Natural killer cell (primary cell): ENCODE data around the gene AGTRAP. TPM values are rescaled to one million over a fixed set of nuclear protein-coding genes. Genes with fewer than 3 reads are reported as not detected.
A peak's percentile ranks its signal among the peaks of the same experiment; 100 is the strongest.

Experiments
- ATAC-seq, 3 donors: fragments of 150-1000 bp in 2 of 3; fragments of 200-7000 bp in 1 of 3; cut with Tn5 transposase; 1 replicate in 1 of 3; 2 replicates in 2 of 3; pipeline ENCODE4 v1.10.0; 2021; ENCODE audit warnings: mild to moderate bottlenecking in 2 of 3, moderate library complexity in 2 of 3
- DNase-seq, 2 donors: peaks; one replicate each; pipeline versions ENCODE4 v3.0.0 to v3.0.0-alpha.2; 2013 to 2021; ENCODE audit warnings: mixed read lengths in 1 of 2
- H3K27ac ChIP-seq: one replicate; pipeline ENCODE4 v1.5.1; 2013; ENCODE audit warnings: mild to moderate bottlenecking, low read length
- H3K27me3 ChIP-seq: one replicate; pipeline ENCODE4 v1.6.1; 2013; ENCODE audit warnings: low read length; ENCODE audit not compliant: control insufficient read depth, insufficient read depth
- H3K36me3 ChIP-seq: one replicate; pipeline ENCODE4 v1.6.1; 2013; ENCODE audit warnings: low read length; ENCODE audit not compliant: control insufficient read depth, insufficient read depth
- H3K4me1 ChIP-seq: one replicate; pipeline ENCODE4 v1.6.1; 2013; ENCODE audit warnings: low read length; ENCODE audit not compliant: control insufficient read depth, insufficient read depth
- H3K4me3 ChIP-seq: one replicate; pipeline ENCODE4 v1.5.1; 2013; ENCODE audit warnings: low read length
- H3K9me3 ChIP-seq: one replicate; pipeline ENCODE4 v1.6.1; 2013; ENCODE audit warnings: low read length; ENCODE audit not compliant: control insufficient read depth, insufficient read depth
- H3K27ac Mint-ChIP-seq, 2 donors: one replicate each; pipeline ENCODE4 v1.8.0; 2022; ENCODE audit warnings: mild to moderate bottlenecking in 2 of 2, mixed read lengths in 2 of 2, moderate library complexity in 1 of 2
- H3K27me3 Mint-ChIP-seq, 2 donors: one replicate each; pipeline ENCODE4 v1.8.0; 2022; ENCODE audit warnings: low read depth in 2 of 2, mixed read lengths in 2 of 2
- H3K36me3 Mint-ChIP-seq: one replicate; pipeline ENCODE4 v1.8.0; 2022; ENCODE audit warnings: mixed read lengths
- H3K4me1 Mint-ChIP-seq, 2 donors: one replicate each; pipeline ENCODE4 v1.8.0; 2022; ENCODE audit warnings: mixed read lengths in 2 of 2
- H3K4me3 Mint-ChIP-seq: one replicate; pipeline ENCODE4 v1.8.0; 2022; ENCODE audit warnings: mild to moderate bottlenecking, moderate library complexity, mixed read lengths
- H3K9me3 Mint-ChIP-seq, 2 donors: one replicate each; pipeline ENCODE4 v1.8.0; 2022; ENCODE audit warnings: mixed read lengths in 2 of 2
- CTCF ChIP-seq: fragments of 200-600 bp; IDR thresholded peaks from one replicate; pipeline ENCODE4 v1.8.0; 2022; ENCODE audit warnings: antibody characterized with exemption
- WGBS: methylation state at CpG from one replicate; pipeline ENCODE4 v1.1.7; 2013; ENCODE audit warnings: missing lambda C conversion rate; ENCODE audit not compliant: insufficient coverage; 5-methylcytosine and 5-hydroxymethylcytosine counted together
- intact Hi-C: fragments of 100-400 bp; cut with micrococcal nuclease; formaldehyde crosslinking; loops from one replicate; pipeline ENCODE4 v1.14.2; 2022
- total RNA-seq, 4 donors: library from RNA; stranded (reverse); fragments of 120-200 nt in 1 of 4; gene quantifications; one replicate each; pipeline versions ENCODE4 v1.2.3 to v1.2.4, GENCODE V29; 2013 to 2022

AGTRAP gene
- total RNA-seq, 3 donors from 2014 or later (not counting 1 experiment from before 2014, with no cell fraction given), result 94.6 to 122 (median 104) TPM

- H3K36me3 Mint-ChIP-seq, result no peaks in the 10 kb centered on the region
- peak overlapping the region; percentile 88 to 95 for H3K27ac Mint-ChIP-seq
- H3K4me3 Mint-ChIP-seq, result peak overlapping the region; percentile 91
- Histone ChIP-seq H3K27ac (peak overlapping the region; percentile 59), H3K4me3 (no peak overlapping the region), H3K9me3 (no peaks in the 10 kb centered on the region), H3K27me3 (no peaks in the 10 kb centered on the region), H3K36me3 (no peaks in the 10 kb centered on the region), H3K4me1 (peaks cover 62% of the 10 kb centered on the region)
- DNase-seq (no peak), ATAC-seq (peak in 2 of 3 donors; percentile 47 to 54)
- no peaks in the 10 kb centered on the region for H3K9me3 Mint-ChIP-seq
- no peaks in the 10 kb centered on the region for H3K27me3 Mint-ChIP-seq
- 25% methylated on average over 26 of the region's 26 CpGs for WGBS
- intact Hi-C loops, result loop anchor here (1.0 to 10.0 kb wide), 3 partner anchors 36 to 695 kb away; partner anchors contain the start of gene MTOR
- H3K4me1 Mint-ChIP-seq, result peaks cover 37 to 39% of the 10 kb centered on the region in 2 donors
- TF ChIP-seq CTCF, result no peak
Measured at GRCh38 chr1:11729498-11730428, 6.2 kb upstream of the AGTRAP start.

GRCh38 chr1:11730429-11730891, 5.5 kb upstream of the AGTRAP start:
- no peaks in the 10 kb centered on the region for H3K36me3 ChIP-seq
- H3K4me1 Mint-ChIP-seq, result peaks cover 39 to 42% of the 10 kb centered on the region in 2 donors
- DNase-seq (peak in 1 of 2 donors; percentile 81), ATAC-seq (peak; percentile 84 to 91 (median 90))
- no peaks in the 10 kb centered on the region for H3K27me3 Mint-ChIP-seq
- H3K9me3 ChIP-seq, result no peaks in the 10 kb centered on the region
- H3K4me1 ChIP-seq, result peaks cover 60% of the 10 kb centered on the region
- H3K27ac Mint-ChIP-seq, result peak overlapping the region; percentile 88 to 95
- no peak for TF ChIP-seq CTCF
- H3K4me3 ChIP-seq, result peak overlapping the region; percentile 6
- intact Hi-C loops, result loop anchor here (1.0 to 10.0 kb wide), 2 partner anchors 37 to 466 kb away; partner anchors contain the start of gene MTOR
- peak overlapping the region; percentile 91 for H3K4me3 Mint-ChIP-seq
- 0% methylated on average over 5 of the region's 5 CpGs for WGBS
- H3K9me3 Mint-ChIP-seq, result no peaks in the 10 kb centered on the region
- peak overlapping the region; percentile 81 for H3K27ac ChIP-seq
- no peaks in the 10 kb centered on the region for H3K27me3 ChIP-seq
- no peaks in the 10 kb centered on the region for H3K36me3 Mint-ChIP-seq

GRCh38 chr1:11731691-11732283, 4.1 kb upstream of the AGTRAP start:
- H3K36me3 Mint-ChIP-seq, result no peaks in the 10 kb centered on the region
- Histone ChIP-seq H3K4me3 (peak overlapping the region; percentile 25), H3K27ac (peak overlapping the region; percentile 81), H3K27me3 (no peaks in the 10 kb centered on the region), H3K9me3 (no peaks in the 10 kb centered on the region), H3K36me3 (no peaks in the 10 kb centered on the region), H3K4me1 (peaks cover 65% of the 10 kb centered on the region)
- ATAC-seq (peak in 2 of 3 donors; percentile 24 to 28), DNase-seq (peak in 1 of 2 donors; percentile 56)
- no peaks in the 10 kb centered on the region for H3K27me3 Mint-ChIP-seq
- 23% methylated on average over 16 of the region's 17 CpGs for WGBS
- intact Hi-C loops, result loop anchor here (10.0 kb wide), 1 partner anchor 467 kb away; the partner anchor contains the start of gene MTOR
- no peak for TF ChIP-seq CTCF
- peak overlapping the region; percentile 91 for H3K4me3 Mint-ChIP-seq
- H3K9me3 Mint-ChIP-seq, result no peaks in the 10 kb centered on the region
- H3K27ac Mint-ChIP-seq, result peak overlapping the region; percentile 88 to 95
- H3K4me1 Mint-ChIP-seq, result peaks cover 48 to 52% of the 10 kb centered on the region in 2 donors
